SU-DHL-6 (cell line): ENCODE measurements around the gene OR1J4.

Source experiments
- CTCF ChIP-seq: fragments of 200-600 bp; sonication (generic); IDR thresholded peaks from one replicate; pipeline ENCODE4 v1.5.1; 2017; ENCODE audit warnings: antibody characterized with exemption, mild to moderate bottlenecking, low read length, moderate library complexity; ENCODE audit not compliant: insufficient read depth, poor library complexity, severe bottlenecking
- EZH2phosphoT487 ChIP-seq: fragments of 200-600 bp; sonication (generic), shearing (Covaris generic); conservative IDR thresholded peaks from 2 replicates; pipeline ENCODE4 v1.6.1; 2018; ENCODE audit warnings: mild to moderate bottlenecking, antibody characterized with exemption, low read length, moderate library complexity, mixed read lengths

GRCh38 chr9:122474561-122474960 is 44.4 kb upstream of the OR1J4 start:
- no peak for TF ChIP-seq CTCF
- TF ChIP-seq EZH2phosphoT487: no peak
